NCI-H2227 treated with DMSO at 0.1 percent for 48 hours (cell line): ENCODE results near the gene NUTM2E.
"Not testable (repeated sequence)": the region's sequence is repeated elsewhere in the genome, so short reads cannot be mapped to it uniquely, and the experiment has no call there.

ENCODE experiments used
- DNase-seq: peaks from one replicate; lab custom pipeline; 2025; lab: John Stamatoyannopoulos, UW

The NUTM2E gene

DNA sequence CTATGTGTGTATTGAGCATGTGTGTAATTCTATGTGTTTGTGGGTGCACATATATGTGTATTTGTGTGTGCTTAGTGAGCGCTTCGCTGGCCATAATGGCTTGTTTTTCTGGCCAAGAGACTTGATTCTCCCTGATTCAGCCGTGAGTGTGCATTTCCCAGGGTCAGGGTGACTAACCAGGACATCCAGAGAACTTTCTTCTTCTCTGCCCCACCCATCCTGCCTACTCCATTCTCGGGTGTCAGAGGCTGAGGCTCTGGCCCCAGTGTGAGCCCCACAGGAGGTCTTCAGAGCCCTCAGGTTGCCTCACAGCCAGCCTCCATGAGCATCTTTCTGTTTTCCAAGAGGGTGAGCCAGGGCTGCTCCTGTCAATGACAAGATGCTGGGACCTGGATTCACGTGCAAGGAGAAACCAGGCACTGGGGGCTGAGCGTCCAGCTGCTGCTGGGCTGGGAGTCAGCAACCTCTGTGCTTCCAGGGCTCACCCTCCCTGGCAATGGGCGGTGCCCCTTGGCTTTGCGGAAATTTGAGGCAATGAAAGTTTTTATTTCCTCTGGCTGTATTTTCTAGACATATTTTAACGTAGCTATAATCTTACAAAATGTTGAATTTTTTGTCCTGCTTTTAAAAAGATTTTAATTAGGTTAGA lies 40.5 kb downstream of the NUTM2E start:
- DNase-seq = not testable (repeated sequence)

GRCh38 chr10:79868023-79868422 lies 41.5 kb downstream of the NUTM2E start:
- DNase-seq = not testable (repeated sequence)

GRCh38 chr10:79869439-79870097 lies 43.0 kb downstream of the NUTM2E start:
- not testable (repeated sequence) for DNase-seq

GRCh38 chr10:79871729-79872128 lies 45.2 kb downstream of the NUTM2E start:
- DNase-seq = not testable (repeated sequence)
